ENCODE results near the gene ZFAND6.
"Not testable (repeated sequence)": the region's sequence is repeated elsewhere in the genome, so short reads cannot be mapped to it uniquely, and the experiment has no call there.

Gene ZFAND6

DNA sequence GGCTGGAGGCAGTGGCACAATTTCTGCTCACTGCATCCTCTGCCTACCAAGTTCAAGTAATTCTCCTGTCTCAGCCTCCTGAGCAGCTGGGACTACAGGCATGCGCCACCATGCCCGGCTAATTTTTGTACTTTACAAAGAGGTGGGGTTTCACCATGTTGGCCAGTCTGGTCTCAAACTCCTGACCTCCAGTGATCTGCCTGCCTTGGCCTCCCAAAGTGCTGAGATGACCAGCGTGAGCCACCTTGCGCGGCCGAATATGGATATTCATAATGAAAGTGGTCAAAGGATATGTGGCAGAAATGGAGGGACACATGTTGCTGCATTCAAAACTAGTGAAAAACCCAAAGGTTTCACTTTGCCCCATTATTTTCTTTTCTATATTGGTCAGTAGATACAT is 40.2 kb downstream of the ZFAND6 start:
- not testable (repeated sequence) for DNase-seq

DNA sequence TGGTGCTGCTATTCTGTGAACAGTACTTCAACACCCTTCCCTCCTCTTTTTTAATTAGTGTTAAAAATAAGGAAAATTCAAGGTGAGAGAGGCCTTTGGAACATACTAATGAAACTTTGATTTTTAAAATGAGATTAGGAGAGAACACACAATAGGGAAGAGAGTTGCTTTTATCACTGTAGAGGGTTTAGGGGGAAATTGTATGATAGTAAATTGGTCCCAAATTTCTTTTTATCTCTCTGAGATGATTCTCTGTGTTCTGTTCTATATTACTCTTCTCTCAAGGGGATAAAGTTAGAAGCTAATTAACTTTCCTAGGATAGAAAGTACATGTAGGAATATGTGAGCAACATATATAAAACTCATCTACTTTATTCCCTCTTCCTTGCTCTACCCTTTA is 40.8 kb downstream of the ZFAND6 start:
- DNase-seq: no peak

DNA sequence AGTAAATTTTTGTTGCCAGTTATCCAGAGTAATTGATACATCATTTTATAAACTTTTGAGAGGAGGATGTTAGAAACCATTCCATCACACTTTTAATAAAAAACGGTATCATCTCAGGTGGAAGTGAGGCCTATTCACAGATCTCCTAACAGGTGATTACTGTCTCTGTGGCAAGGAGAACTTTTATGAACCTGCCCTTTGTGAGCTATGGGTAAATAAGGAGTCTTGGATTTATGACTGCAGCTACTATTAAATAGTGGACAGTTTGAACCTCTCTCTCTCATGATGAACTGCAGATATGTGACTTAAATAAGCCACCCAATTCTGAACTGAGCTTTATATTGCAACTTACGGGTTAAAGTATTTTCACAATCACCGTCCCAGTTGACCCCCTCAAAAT is 45.7 kb downstream of the ZFAND6 start:
- no peak for DNase-seq

DNA sequence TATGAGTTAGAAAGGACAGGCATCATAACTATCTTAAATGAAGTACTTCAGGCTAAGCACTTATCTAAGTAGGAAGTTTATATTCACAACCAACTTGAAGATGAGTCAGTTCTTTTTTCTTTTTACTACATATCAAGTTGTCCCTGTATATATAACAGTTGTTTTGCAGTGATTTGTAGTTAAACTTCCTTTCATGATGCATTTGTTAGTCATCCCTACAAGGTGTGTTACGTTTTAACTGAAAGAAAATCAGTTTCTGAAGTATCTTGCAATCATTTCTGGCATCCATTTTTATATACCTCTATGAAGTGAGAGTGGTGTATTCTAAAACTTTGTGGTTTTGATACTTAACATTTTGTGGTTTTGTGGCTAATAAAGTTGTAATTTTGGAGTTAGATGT is 46.1 kb downstream of the ZFAND6 start:
- DNase-seq: no peak

DNA sequence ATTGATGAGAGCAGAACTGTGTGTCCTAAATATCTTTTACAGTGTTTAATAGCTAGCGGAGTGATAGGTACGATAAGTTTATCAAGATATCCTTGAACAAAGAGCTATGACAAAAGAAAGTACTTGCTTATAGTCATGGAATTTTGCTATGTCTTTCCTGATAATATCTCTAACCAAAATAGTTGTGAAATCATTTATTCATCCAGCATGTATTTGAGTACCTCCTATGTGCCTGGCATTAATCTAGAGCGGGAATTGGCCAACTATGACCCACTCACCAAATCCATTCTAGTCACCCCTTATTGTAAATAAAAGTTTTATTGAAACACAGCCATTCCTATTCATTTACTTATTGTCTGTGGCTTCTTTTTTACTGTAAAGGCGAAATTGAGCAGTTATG is 46.6 kb downstream of the ZFAND6 start:
- DNase-seq: no peak

DNA sequence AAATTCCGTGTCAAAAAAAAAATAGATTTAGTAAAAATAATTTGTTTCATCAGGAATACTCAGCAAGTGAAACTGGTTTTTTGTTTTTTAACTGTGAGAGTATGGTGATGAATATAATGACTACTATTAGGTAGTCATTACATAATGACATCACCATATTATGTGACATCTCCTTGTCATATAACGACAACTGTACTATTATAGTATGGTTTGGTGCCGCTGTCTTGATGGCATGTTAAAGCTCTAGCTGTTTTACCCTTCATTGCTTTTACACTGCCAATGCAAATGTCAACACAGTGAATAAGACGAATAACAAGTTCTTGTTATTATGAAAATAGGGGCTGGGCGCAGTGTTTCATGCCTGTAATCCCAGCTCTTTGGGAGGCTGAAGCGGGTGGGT is 47.7 kb downstream of the ZFAND6 start:
- DNase-seq: no peak

DNA sequence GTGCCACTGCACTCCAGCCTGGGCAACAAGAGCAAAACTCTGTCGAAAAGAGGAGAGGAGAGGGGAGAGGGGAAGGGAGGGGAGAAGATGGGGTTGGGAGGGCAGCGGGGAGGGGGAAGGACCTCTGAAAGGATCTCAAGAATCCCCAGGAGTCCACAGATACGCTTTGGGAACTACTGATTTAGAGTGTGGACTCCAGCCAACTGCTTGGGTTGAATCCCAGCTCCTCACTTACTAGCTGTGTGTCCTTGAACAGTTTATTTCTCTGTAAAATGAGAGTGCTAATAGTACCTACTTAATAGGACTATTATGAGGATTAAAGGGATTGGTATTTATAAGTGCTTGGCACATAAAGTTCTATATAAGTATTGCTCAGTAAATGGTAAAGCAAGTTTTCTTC is 48.3 kb downstream of the ZFAND6 start:
- DNase-seq: no peak

DNA sequence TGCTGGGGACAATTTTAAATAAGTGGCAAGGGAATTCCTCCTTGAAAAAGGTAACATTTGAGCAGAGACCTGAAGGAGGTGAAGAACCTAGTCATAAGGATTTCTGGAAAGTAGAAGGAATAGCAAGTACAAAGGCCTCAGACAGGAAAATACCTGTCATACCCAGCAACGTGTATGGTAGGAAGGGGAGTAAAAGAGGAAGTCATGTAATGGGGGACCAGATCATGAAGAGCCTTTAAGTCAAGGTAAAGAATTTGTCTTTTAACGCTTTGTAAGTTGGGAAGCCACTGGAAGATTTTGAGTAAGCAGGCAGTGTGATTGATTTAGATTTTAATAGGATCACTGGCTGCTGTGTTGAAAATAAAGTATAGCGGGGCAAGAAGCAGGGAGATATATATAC is 49.9 kb downstream of the ZFAND6 start:
- DNase-seq: no peak

DNA sequence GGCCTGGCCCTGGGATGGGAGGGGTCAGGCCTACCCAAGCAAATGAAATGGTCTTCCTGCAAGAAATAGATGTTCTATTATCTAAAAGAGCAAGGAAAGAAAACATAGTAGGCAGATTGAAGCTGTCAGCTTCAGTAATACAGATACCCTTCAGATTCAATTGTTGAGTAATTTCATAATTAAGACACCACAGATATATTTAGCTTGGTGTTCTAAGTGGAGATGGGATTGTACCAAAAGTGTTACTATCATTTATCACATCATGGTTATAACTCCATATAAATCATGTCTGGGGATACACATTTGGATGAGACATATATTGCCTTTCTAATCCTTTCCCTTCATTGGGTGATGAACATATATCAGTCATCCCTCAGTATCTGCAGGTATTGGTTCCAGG is 51.4 kb downstream of the ZFAND6 start:
- no peak for DNase-seq

DNA sequence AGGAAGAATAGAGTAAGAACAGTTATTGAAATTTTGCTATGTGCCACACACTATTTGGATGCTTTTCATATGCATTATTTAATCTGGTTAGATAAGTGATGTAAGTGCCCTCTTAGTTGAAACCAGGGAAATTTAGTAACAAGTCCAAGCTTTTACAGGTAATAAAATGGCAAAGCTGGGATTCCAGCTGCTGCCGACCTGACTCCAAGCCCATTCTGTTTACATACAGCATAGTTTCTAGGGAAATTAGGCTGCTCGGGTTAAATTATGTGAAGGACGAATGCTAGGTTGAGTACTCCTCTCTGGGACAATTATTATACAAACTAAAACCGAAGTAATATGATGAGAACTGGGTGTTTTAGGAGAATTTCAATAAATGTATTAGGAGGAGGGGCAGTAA is 54.6 kb downstream of the ZFAND6 start:
- DNase-seq: no peak

DNA sequence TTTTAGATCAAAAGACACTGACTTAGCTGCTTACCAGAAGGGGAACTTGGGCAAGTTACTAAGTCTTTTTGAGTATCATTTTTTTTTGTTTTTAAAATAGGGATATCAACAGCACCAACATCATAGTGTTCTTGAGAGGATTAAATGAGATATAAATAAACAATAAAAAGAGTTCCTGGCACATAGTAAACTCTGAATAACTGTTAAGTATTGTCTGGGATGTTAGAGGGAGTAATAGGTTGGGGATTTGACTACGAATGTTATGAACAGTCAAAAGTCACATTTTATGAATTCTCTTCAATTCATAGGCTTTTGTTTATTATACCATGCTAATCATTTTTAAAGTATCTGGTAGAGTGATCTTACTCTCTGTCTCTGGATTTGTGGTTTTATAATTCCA is 55.5 kb downstream of the ZFAND6 start:
- DNase-seq: no peak

DNA sequence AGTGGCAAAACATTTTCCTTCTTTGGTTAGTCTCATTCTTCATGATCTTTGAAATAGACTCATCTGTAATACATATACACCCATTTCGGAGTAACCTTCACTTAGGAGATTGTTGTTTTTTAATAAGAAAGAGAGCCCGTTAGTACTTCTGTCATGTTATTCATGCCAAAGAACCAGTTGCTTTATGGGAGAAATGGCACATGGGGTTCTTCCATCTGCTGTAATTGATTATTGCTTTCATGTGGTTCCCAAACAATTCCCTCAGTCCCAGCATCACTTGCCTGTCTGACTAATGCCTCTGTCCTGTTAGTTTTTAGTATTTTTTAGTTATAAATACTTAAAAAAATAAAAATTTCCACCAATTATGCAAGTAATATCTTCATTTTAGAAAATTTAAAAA is 59.5 kb downstream of the ZFAND6 start:
- no peak for DNase-seq

DNA sequence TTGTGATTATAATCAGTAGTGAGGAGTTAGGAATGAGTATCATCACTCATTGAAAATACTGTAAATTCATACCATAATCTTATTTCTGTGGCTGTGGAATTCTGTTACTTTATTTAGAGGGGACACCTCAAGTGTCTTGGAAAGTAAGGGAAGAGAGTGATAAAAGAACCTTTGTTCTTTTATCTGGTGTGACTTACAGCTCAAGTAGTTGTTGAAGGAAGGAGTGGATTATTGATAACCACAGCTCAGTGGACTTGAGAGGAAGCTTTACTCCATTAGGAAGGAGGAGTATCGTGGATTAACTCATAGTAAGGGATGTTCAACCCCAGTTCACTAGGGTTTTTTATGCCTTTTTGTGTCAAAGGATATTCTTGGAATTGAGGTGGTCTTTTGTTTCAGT is 61.2 kb downstream of the ZFAND6 start:
- no peak for DNase-seq

DNA sequence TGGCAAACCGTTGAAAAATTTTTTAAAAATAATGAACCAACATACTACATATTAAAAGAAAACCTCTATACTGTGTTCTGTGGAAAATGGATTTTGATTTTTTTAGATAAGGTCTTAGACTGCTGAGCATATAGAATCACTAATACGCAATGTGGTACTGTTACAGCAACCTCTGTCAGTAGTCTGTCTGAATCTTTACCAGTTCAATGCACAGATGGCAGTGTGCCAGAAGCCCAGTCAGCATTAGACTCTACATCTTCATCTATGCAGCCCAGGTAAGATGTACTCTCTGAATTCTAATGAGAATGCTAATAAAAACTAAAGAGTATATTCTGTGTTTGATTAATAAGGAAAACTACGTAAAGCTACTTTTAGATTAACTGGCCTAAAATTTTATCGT is 62.1 kb downstream of the ZFAND6 start:
- DNase-seq: no peak

DNA sequence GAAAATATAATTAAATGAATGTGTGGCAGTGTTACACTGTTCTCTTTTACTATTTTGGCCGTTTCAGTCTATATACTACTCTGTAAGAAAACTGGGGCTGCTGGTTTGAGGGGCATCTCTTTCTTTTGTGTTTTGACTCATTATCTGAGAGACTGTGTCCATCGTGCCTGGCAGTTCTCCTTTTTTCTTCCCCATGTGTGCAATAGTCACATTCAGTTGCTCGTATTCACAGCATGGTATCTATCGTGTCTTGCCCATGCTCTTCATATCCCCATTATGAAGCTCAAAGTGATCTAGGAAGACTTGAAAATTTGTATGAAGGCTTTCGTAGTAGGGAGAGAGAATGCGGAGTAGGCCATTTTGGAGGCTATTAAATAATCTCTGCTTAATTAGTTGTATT is 63.6 kb downstream of the ZFAND6 start:
- no peak for DNase-seq

DNA sequence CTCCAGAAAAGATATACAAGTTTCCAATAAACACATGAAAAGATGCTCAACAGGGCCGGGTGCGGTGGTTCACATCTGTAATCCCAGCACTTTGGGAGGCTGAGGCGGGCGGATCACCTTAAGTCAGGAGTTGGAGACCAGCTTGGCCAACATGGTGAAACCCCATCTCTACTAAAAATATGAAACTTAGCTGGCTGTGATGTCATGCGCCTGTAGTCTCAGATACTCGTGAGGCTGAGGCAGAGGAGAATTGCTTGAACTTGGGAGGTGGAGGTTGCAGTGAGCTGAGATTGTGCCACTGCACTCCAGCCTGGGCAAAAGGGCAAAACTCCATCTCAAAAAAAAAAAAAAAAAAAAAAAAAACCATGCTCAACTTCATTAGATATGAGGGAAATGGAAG is 67.8 kb downstream of the ZFAND6 start:
- DNase-seq: not testable (repeated sequence)

DNA sequence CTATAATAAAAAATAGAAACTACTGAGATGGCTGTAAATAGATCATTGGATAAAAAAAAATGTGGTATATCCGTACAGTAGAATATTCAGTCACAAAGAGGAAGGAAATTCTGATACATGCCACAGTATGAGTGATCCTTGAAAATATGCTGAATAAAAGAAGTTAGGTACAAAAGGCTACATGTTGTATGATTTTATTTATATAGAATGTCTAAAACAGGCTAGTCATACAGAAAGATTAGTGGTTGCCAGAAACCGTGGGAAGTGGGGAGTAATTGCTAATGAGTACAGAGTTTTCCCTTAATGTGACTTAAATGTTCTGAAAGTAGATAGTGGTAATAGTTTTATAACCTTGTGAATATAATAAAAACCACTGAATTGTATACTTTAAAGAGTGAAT is 68.4 kb downstream of the ZFAND6 start:
- DNase-seq: no peak

DNA sequence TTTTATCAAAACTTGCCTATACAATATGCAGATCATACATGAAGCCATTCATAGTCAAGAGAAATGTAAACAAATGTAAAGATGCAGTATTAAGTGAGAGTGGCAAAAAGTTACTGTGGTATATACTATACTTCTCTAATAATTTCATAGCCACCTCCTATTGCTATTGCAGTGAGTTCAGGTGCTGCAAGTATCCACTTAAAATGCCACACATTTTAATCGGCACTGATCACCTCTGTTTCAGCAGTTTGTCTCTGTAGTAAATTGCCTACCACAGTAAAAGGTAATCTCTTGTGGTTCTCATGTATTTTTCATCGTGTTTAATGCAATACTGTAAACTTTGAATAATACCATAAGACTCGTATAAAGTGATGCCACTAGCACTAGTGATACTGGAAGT is 72.9 kb downstream of the ZFAND6 start:
- DNase-seq: no peak

DNA sequence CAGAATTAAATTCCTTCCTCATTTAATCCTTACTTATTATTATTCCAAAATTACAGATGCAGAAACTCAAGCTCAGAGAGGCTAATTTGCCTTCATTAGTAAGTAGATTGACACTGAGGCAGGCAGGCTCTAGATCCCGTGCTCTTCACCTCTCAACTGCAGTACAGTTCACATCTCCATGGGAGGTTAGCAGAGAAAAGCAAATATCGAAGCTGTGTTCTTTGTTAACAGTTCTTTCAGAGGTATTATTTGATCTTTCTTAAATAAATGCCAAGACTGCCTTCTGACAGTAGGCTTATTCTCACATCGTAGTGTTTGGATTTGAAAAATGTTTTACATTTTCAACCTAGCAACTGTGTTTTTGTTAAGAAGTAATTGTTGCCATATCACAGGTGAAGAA is 77.4 kb downstream of the ZFAND6 start:
- DNase-seq: no peak

DNA sequence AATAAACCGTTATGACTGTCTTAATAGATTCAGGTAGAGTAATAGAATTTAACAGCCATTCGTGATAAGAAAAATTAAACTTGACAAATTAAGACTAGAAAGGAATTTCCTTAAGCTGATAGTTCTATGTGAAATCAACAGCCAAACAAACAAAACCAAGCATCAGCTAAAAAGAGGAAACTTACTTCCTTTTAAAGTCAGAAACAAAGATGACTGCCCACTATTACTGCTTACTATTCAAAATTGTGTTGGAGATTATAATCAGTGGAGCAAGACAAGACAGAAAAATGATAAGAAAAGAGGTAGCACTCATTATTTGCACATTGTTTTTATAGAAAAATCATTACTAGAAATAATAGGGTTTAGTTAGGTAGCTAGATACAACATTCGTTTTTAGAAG is 79.5 kb downstream of the ZFAND6 start:
- DNase-seq: no peak

DNA sequence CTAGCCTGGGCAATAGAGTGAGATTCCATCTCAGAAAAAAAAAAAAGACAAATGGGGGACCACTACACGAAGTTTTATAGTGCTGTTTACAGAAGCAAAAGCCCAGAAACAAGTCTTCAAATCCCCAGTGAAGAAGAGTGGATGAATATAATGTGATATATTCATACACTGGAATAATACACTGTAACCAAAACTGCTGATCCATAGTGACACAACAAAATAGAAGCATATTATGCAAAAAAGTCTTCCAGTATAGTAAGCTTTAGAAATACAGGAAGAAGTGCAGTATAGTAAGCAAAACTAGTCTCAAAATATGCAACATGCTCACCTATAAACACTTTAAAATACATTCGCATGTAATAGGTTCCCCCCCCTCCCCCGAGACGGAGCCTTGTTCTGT is 81.4 kb downstream of the ZFAND6 start:
- DNase-seq: no peak

DNA sequence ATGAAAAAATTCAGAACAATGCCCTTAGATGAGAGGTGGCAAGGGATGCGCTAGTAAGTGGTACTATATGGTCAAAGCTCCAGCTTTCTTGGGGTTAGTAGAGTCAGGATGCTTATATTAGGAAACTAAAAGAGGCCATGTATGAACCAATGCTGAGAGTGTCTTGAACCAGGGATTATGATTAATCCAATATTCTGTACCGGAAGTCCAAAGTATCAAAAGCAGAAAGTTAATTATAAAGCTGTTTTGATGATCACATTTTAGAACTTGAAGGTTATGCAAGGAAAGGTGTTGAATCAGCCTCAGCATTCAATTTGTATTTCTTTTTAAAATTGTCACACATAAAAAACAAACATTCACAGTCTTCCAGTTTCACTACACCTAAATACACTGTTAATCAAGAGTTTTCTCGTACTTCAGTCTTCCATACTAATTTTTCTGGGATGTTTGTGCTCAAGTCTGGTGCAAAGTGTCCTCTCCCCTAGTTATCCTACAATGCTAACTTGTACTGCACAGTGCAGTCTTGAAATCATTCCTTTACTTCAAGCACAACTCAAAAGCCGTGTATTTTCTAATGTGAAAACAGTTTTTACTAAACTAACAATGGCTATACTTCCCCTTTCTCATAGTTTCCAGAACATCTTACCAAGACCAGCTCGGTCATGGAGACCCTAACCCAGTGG is 82.6 kb downstream of the ZFAND6 start:
- no peak for DNase-seq

DNA sequence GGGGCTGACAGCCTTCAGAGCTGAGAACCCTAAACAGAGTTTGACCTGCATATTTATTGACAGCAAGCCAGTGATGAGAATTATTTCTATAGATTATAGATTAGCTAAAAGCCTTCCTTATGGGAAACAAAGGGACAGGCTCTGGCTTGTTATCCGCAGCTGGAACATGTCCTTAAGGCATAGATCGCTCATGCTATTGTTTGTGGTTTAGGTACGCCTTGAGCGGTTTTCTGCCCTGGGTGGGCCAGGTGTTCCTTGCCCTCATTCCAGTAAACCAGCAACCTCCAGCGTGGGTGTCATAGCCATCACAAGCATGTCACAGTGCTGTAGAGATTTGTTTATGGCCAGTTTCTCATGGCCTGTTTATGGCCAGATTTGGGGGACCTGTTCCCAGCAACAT is 83.2 kb downstream of the ZFAND6 start:
- no peak for DNase-seq

DNA sequence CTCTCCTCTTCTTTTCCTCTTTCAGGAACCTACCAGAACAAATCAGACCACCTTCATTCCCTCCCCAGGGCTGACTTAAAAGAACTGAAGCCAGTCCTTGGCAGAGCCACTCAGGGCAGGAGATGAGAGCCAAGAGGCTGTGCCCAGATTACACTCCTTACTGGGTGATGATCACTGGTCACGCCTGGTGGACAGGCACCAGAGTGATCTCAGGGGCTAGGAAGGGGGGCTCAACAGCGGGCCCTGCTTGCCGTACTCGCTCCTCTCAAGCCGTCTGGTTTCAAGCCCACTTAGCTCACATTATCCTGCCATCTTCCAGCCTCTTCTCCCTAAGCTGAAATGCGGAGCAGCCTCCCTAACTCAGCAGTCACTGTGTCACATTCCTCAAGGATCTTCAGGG is 91.7 kb downstream of the ZFAND6 start:
- DNase-seq: no peak

DNA sequence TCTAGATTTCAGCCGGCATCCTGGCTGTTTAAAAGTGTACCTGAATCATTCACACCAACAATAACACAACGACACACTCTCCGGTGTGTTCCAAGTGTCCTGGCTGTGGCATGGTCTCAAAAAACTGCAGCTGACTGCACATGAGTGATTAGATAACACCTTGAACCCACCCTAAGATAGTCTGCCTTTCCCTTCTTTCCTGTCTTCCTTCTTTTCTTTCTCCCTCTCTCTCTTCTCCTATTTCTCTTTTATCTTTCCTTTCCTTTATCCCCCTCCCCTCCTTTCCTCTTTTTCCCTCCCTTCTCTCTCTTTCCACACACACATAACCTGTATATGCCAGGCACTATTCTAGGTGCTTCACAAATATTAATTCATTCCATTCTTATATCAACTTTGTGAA is 92.1 kb downstream of the ZFAND6 start:
- DNase-seq: no peak
